ENCODE results near the gene EFNB1.

- no peak for TF ChIP-seq SP1 (IDR thresholded peaks at IDR 0.05; ENCODE audit: low read depth, low read length)
- no peak for TF ChIP-seq SMC3 (IDR thresholded peaks at IDR 0.05; ENCODE audit: borderline replicate concordance, low read length)
These were observed 9.7 kb downstream of the EFNB1 start for GRCh38 chrX:68838571-68838910.
